ENCODE results near the gene BCAM.

- TF ChIP-seq POLR2A (IDR thresholded peaks at IDR 0.05; ENCODE audit: low read depth) (no peak), CTCF (IDR thresholded peaks at IDR 0.05) (no peak), POLR2AphosphoS5 (IDR thresholded peaks at IDR 0.05) (no peak)
These were observed 35.9 kb upstream of the BCAM start for GRCh38 chr19:44772959-44773358.
